ENCODE measurements around the gene SNRNP40. TPM values are rescaled to one million over a fixed set of nuclear protein-coding genes. Genes with fewer than 3 reads are reported as not detected.

Gene SNRNP40
- total RNA-seq, 1 donor from 2014 or later = 28.4 TPM

DNA sequence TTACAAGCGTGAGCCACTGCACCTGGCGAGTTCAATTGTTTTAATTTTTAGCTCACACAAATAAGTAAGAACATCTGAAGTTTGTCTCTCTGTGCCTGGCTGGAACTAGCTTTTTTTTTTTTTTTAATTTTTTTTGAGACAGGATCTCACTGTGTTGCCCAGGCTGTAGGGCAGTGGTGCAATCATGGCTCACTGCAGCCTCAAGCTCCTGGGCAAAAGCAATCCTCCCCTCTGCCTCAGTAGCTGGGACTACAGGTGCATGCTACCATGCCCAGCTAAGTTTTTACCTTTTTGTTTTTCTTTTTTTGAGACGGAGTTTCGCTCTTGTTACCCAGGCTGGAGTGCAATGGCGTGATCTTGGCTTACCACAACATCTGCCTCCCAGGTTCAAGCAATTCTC, 64.8 kb downstream of the SNRNP40 start:
- DNase-seq (ENCODE audit: low spot score) = no peak

- DNase-seq (ENCODE audit: low spot score) = no peak
Observed at GRCh38 chr1:31230378-31230777, 66.2 kb downstream of the SNRNP40 start.

- no peak for DNase-seq (ENCODE audit: low spot score)
Observed at GRCh38 chr1:31228986-31229385, 67.6 kb downstream of the SNRNP40 start.

GRCh38 chr1:31227891-31228568, 68.6 kb downstream of the SNRNP40 start:
- no peak for DNase-seq (ENCODE audit: low spot score)

GRCh38 chr1:31224068-31224467, 72.5 kb downstream of the SNRNP40 start:
- no peak for DNase-seq (ENCODE audit: low spot score)

DNA sequence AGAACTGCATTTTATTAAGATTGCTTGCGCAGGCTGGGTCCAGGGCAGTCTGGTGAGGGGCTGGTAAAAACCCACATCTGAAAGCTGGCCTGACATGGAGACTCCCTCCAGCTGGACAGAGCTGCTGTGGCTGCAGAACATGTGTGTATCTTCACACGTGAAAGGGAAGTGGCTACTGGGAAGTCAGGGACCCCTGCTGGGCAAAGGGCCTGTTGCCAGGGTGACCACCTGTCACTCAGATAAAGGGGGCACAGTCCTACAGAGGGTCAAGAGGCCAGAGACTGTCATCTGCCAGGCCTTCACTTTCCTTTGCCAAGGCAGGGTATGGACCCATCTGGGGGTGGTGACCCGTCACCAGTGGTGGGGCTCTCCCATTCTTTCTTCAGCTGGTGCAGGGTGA, 74.4 kb downstream of the SNRNP40 start:
- DNase-seq (ENCODE audit: low spot score) = no peak

GRCh38 chr1:31221072-31221471, 75.5 kb downstream of the SNRNP40 start:
- no peak for DNase-seq (ENCODE audit: low spot score)

DNA sequence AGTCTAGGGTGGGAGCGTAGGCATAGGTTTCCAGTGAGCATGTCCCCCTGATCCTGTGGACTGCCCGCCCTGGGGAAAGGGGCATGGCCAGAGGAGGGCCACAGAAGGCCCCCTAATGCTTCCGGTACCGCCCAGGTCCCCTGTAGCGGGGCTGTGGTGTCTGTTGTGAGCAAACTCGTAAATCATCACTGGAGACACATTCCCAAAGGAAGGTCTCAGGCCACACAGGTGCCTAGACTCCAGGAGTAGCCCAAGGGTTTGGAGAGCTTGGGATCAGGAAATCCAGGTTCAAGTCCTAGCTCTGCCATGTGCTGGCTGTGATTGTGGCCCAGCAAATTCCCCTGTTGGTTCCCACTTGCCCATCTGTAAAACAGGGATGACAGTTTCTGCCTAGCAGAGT, 77.1 kb downstream of the SNRNP40 start:
- no peak for DNase-seq (ENCODE audit: low spot score)

GRCh38 chr1:31218705-31219104, 77.9 kb downstream of the SNRNP40 start:
- no peak for DNase-seq (ENCODE audit: low spot score)

GRCh38 chr1:31216016-31216415, 80.6 kb downstream of the SNRNP40 start:
- DNase-seq (ENCODE audit: low spot score) = peak; percentile 68

DNA sequence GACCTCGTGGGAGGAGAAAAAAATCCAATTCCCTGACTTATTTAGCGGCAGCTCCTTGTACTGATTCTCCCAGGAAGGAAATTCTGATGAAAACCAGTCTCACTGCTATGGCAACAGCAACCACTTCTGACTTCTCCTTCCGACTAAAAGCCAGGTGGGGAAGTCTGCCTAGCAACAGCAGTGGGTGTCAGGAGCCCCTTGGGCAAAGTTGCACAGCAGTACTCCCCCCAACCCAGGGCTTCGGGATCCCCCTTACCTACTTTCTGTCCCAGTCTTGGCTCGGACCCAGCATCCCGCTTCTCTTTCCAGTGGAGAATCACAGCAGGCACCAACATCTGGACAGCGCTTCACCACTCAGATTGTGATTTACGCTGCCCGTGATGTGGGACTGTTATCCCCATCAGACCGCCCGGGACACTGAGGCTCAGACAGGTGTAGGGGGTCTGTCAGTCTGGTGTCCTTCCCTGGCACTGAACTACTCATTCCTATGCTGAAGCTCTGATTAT, 81.5 kb downstream of the SNRNP40 start:
- DNase-seq (ENCODE audit: low spot score) = no peak

DNA sequence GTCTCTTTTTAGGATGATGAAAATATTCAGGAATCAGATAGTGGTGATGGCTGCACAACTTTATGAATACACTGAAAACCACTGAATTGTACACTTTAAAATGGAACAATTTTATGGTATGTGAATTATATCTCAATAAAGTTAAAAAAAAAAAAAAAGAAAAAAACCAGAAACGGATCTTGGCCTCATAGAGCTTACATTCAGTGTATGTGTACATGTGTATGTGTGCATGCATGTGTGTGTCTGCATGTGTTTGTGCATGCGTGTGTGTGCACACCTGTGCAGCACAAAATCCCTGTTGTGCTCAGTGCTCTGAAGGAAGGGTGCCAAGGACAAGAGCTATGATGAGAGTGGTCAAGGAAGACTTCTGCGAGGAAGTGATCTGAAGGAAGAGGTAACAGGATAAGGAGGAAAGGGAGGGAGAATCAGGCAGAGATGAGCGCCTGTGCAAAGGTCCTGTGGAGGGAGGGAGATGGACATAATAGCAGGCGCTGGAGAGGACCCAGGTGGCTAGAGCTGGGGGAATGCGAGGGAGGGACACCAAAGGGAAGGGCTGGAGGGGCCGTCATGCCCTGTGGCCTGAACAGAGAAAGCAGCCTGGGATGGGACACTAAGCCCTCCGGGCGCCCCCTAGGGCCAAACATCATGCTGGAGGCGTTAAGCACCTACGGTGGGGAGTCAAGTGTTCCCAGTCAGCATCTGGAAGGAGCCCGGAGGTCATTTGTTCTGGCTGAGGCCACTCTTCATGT, 82.1 kb downstream of the SNRNP40 start:
- no peak for DNase-seq (ENCODE audit: low spot score)

Other genes with a start within 250 kb of the SNRNP40 start
- gene PUM1, start 231.1 kb downstream of the SNRNP40 start, total RNA-seq = 129 TPM
- 0.14 TPM for gene NKAIN1, start 56.9 kb downstream of the SNRNP40 start, total RNA-seq
- 19.7 TPM for gene ZCCHC17, start 244 bp upstream of the SNRNP40 start, total RNA-seq
- 13.3 TPM for gene FABP3, start 76.3 kb upstream of the SNRNP40 start, total RNA-seq
- 122 TPM for gene SERINC2, start 116.4 kb upstream of the SNRNP40 start, total RNA-seq

All from mucosa of gallbladder (tissue), 1 donor.